A549 (cell line): ENCODE data around the gene C1orf21. TPM values are rescaled to one million over a fixed set of nuclear protein-coding genes. Genes with fewer than 3 reads are reported as not detected.

ENCODE experiments used
- ATAC-seq, 2 experiments: fragments of 200-7000 bp in 1 of 2; fragments of >200 bp in 1 of 2; cut with Nextera tagmentation in 1 of 2; cut with Tn5 transposase in 1 of 2; 3 replicates each; pipeline versions ENCODE4 v1.8.0 to v1.9.1; 2018 to 2020; ENCODE audit warnings: mild to moderate bottlenecking in 1 of 2, moderate library complexity in 1 of 2
- CTCF ChIA-PET: fragments of 300-600 bp; sonication (Branson Sonifier 250); formaldehyde crosslinking; extraction: SDS; loops from one replicate; lab custom pipeline; 2021; ENCODE audit warnings: antibody characterized with exemption, inconsistent platforms; lab: Yijun Ruan, JAX
- POLR2A ChIA-PET: fragments of 350-600 bp; formaldehyde crosslinking; extraction: SDS; loops from one replicate; lab custom pipeline; 2021; ENCODE audit warnings: antibody characterized with exemption, inconsistent platforms; lab: Yijun Ruan, JAX
- DNase-seq, 2 experiments: peaks; one replicate each; pipeline versions ENCODE4 v3.0.0 to v3.0.0-alpha.2; 2011 to 2016; ENCODE audit warnings: low read depth in 1 of 2, low spot score in 1 of 2
- FAIRE-seq: peaks from 2 replicates; lab custom pipeline; 2011; peaks lifted over from hg19 to GRCh38; lab: Jason Lieb, UNC
- H3K27ac ChIP-seq, 2 experiments: fragments of >200 bp; sonication (Bioruptor Twin); formaldehyde crosslinking; 3 replicates each; pipeline ENCODE4 v1.5.1; 2016 to 2017
- H3K4me1 ChIP-seq: fragments of >200 bp; sonication (Bioruptor Twin); formaldehyde crosslinking; 3 replicates; pipeline ENCODE4 v1.6.1; 2016
- H3K4me2 ChIP-seq: fragments of >200 bp; sonication (Bioruptor Twin); formaldehyde crosslinking; 3 replicates; pipeline ENCODE4 v1.6.1; 2016
- H3K4me3 ChIP-seq: fragments of >200 bp; sonication (Bioruptor Twin); formaldehyde crosslinking; 3 replicates; pipeline ENCODE4 v1.5.1; 2016
- H3K9me3 ChIP-seq: fragments of >200 bp; sonication (Bioruptor Twin); formaldehyde crosslinking; 3 replicates; pipeline ENCODE4 v1.6.1; 2016
- CBX2 ChIP-seq: fragments of 200-600 bp; sonication (generic); IDR thresholded peaks from 2 replicates; pipeline ENCODE4 v1.6.1; 2016; ENCODE audit warnings: low read depth, mild to moderate bottlenecking, borderline replicate concordance
- CBX8 ChIP-seq: fragments of 200-600 bp; sonication (generic); IDR thresholded peaks from 2 replicates; pipeline ENCODE4 v1.6.1; 2016
- CEBPB ChIP-seq, 2 experiments: fragments of >200 bp in 1 of 2; sonication (Bioruptor Twin) in 1 of 2; formaldehyde crosslinking in 1 of 2; IDR thresholded peaks; 2 replicates each; pipeline ENCODE4 v1.6.1; 2012 to 2016
- EHMT2 ChIP-seq: fragments of 200-600 bp; sonication (generic); IDR thresholded peaks from 2 replicates; pipeline ENCODE4 v1.6.1; 2016; ENCODE audit warnings: antibody characterized with exemption, low read depth, mild to moderate bottlenecking, moderate library complexity
- EP300 ChIP-seq, 2 experiments: fragments of >200 bp; sonication (Bioruptor Twin); formaldehyde crosslinking; IDR thresholded peaks; 2 replicates in 1 of 2; 3 replicates in 1 of 2; pipeline ENCODE4 v1.6.1; 2016 to 2017
- FOSB ChIP-seq: fragments of 250-450 bp; sonication (Bioruptor Pico); IDR thresholded peaks from 2 replicates; pipeline ENCODE4 v1.5.0; 2020; ENCODE audit warnings: mild to moderate bottlenecking, moderate library complexity
- FOSL2 ChIP-seq, 2 experiments: fragments of 450-650 bp in 1 of 2; fragments of >200 bp in 1 of 2; sonication (Bioruptor Twin) in 1 of 2; formaldehyde crosslinking; IDR thresholded peaks; 2 replicates each; pipeline versions ENCODE4 v1.5.0 to v1.6.1; 2016 to 2020; ENCODE audit warnings: mild to moderate bottlenecking in 1 of 2, moderate library complexity in 1 of 2
- GATA3 ChIP-seq: IDR thresholded peaks from 2 replicates; pipeline ENCODE4 v1.6.1; 2012; ENCODE audit warnings: borderline replicate concordance
- HDAC2 ChIP-seq: fragments of 200-600 bp; sonication (generic); IDR thresholded peaks from 2 replicates; pipeline ENCODE4 v1.6.1; 2016
- HEYL ChIP-seq: fragments of 250-450 bp; sonication (Bioruptor Pico); IDR thresholded peaks from 2 replicates; pipeline ENCODE4 v1.8.0; 2021; ENCODE audit warnings: mild to moderate bottlenecking, moderate library complexity
- HOXB5 ChIP-seq: fragments of 250-450 bp; sonication (Bioruptor Pico); IDR thresholded peaks from 2 replicates; pipeline ENCODE4 v1.5.0; 2020; ENCODE audit warnings: mild to moderate bottlenecking, moderate library complexity
- JUN ChIP-seq, 2 experiments: fragments of >200 bp; sonication (Bioruptor Twin); formaldehyde crosslinking; IDR thresholded peaks; 2 replicates in 1 of 2; 3 replicates in 1 of 2; pipeline ENCODE4 v1.6.1; 2016 to 2017
- MYC ChIP-seq: IDR thresholded peaks from 2 replicates; pipeline ENCODE4 v1.6.1; 2012; ENCODE audit warnings: mild to moderate bottlenecking, inconsistent platforms, low read length, improper control_type of control experiment, borderline replicate concordance
- NPAS2 ChIP-seq: fragments of 250-450 bp; sonication (Bioruptor Pico); IDR thresholded peaks from 2 replicates; pipeline ENCODE4 v1.8.0; 2022; ENCODE audit warnings: mild to moderate bottlenecking, moderate library complexity, borderline replicate concordance
- PHF8 ChIP-seq: fragments of 200-600 bp; sonication (generic); IDR thresholded peaks from 2 replicates; pipeline ENCODE4 v1.6.1; 2016; ENCODE audit warnings: low read depth, mild to moderate bottlenecking, antibody characterized with exemption, moderate library complexity, borderline replicate concordance
- POLR2A ChIP-seq: IDR thresholded peaks from 2 replicates; pipeline ENCODE4 v1.6.1; 2012; ENCODE audit warnings: mild to moderate bottlenecking, low read length
- RARB ChIP-seq: fragments of 250-450 bp; sonication (Bioruptor Pico); IDR thresholded peaks from 2 replicates; pipeline ENCODE4 v1.8.0; 2021; ENCODE audit warnings: mild to moderate bottlenecking, moderate library complexity
- RCOR1 ChIP-seq: fragments of 150-350 bp; IDR thresholded peaks from 2 replicates; pipeline ENCODE4 v1.6.1; 2014; ENCODE audit warnings: antibody characterized with exemption, low read length, low read depth
- RFX5 ChIP-seq: fragments of 450-650 bp; IDR thresholded peaks from 2 replicates; pipeline ENCODE4 v1.7.1; 2014; ENCODE audit warnings: antibody characterized with exemption, mild to moderate bottlenecking, moderate library complexity
- SMC3 ChIP-seq: fragments of >200 bp; sonication (Bioruptor Twin); formaldehyde crosslinking; IDR thresholded peaks from 3 replicates; pipeline ENCODE4 v1.6.1; 2018; ENCODE audit warnings: inconsistent platforms
- SREBF2 ChIP-seq: fragments of 450-650 bp; IDR thresholded peaks from 2 replicates; pipeline ENCODE4 v1.6.1; 2014; ENCODE audit warnings: mild to moderate bottlenecking, moderate library complexity
- TP53 ChIP-seq: fragments of 250-450 bp; sonication (Bioruptor Pico); IDR thresholded peaks from 2 replicates; pipeline ENCODE4 v1.5.0; 2021; ENCODE audit warnings: mild to moderate bottlenecking, moderate library complexity
- ZFP36 ChIP-seq: fragments of 450-650 bp; IDR thresholded peaks from 2 replicates; pipeline ENCODE4 v1.6.1; 2014; ENCODE audit warnings: borderline replicate concordance; ENCODE audit not compliant: partially characterized antibody
- ZSCAN20 ChIP-seq: fragments of 250-450 bp; sonication (Bioruptor Pico); IDR thresholded peaks from 2 replicates; pipeline ENCODE4 v1.8.0; 2022; ENCODE audit warnings: mild to moderate bottlenecking, moderate library complexity
- WGBS: methylation state at CpG from one replicate; pipeline ENCODE4 v1.1.6; 2017; ENCODE audit errors: missing lambda C conversion rate; 5-methylcytosine and 5-hydroxymethylcytosine counted together
- polyA plus RNA-seq, 4 experiments: library from polyadenylated mRNA; depleted of rRNA in 3 of 4; stranded (reverse); fragments of >200 nt; fragmentation: RNase III in 1 of 4; extraction: RNeasy Plus Mini Kit Qiagen cat#74134 plus additional on column Dnase treatment in 1 of 4; gene quantifications; 2 replicates in 3 of 4; 3 replicates in 1 of 4; pipeline ENCODE4 v1.2.3, GENCODE V29; 2011 to 2017
- TF ChIP-seq, protein P1 (sequence below): fragments of >200 bp; sonication (Bioruptor Twin); formaldehyde crosslinking; IDR thresholded peaks from 3 replicates; pipeline ENCODE4 v1.6.1; 2016
- TF ChIP-seq, protein P2 (sequence below): IDR thresholded peaks from 2 replicates; pipeline ENCODE4 v1.6.1; 2012
- TF ChIP-seq, protein P3 (sequence below): IDR thresholded peaks from 2 replicates; pipeline ENCODE4 v1.6.1; 2012; ENCODE audit warnings: low read depth, borderline replicate concordance
- TF ChIP-seq, protein P4 (sequence below): fragments of >200 bp; sonication (Bioruptor Twin); formaldehyde crosslinking; IDR thresholded peaks from 3 replicates; pipeline ENCODE4 v1.5.1; 2016

C1orf21 gene
- polyA plus RNA-seq, 2 of the 4 experiments (the other 2 are of a cell fraction) = 11.4 to 11.6 TPM

DNA sequence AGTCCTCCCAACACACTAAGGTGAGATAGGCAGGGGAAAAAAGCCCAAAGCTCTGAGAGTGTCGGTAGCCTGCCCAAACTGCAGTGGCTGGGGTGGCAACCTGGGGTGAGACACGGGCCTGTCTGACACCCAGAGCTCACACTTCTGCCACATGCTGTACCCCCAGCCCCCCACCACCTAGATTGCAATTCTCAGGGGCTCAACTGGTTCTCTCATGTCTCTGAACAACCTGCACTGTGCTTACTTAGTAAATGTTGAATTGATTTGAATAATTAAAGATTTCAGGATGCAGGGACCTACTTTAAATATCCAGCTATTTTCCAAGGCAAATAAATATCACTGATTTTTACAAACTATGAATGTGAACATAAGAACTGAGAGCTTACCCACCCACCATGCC, 252.4 kb downstream of the C1orf21 start:
- ATAC-seq (no peak), FAIRE-seq (no peak), DNase-seq (no peak)
- Histone ChIP-seq H3K9me3 (no peaks in the 10 kb centered on the region; the same call in 2 of the 3 replicates), H3K4me1 (peaks cover under 1% of the 10 kb centered on the region; the same call in 1 of the 3 replicates), H3K27ac (no peak overlapping the region), H3K4me2 (no peak overlapping the region), H3K4me3 (no peak overlapping the region)
- no peak for TF ChIP-seq FOSB
- TF ChIP-seq, protein P1, sequence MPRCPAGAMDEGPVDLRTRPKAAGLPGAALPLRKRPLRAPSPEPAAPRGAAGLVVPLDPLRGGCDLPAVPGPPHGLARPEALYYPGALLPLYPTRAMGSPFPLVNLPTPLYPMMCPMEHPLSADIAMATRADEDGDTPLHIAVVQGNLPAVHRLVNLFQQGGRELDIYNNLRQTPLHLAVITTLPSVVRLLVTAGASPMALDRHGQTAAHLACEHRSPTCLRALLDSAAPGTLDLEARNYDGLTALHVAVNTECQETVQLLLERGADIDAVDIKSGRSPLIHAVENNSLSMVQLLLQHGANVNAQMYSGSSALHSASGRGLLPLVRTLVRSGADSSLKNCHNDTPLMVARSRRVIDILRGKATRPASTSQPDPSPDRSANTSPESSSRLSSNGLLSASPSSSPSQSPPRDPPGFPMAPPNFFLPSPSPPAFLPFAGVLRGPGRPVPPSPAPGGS = no peak
- no peak for TF ChIP-seq HOXB5
- no peak for TF ChIP-seq TP53 (CRISPR knock-in tag)
- TF ChIP-seq, protein P2, sequence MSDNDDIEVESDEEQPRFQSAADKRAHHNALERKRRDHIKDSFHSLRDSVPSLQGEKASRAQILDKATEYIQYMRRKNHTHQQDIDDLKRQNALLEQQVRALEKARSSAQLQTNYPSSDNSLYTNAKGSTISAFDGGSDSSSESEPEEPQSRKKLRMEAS = no peak
- TF ChIP-seq PHF8 = no peak
- TF ChIP-seq, protein P3, sequence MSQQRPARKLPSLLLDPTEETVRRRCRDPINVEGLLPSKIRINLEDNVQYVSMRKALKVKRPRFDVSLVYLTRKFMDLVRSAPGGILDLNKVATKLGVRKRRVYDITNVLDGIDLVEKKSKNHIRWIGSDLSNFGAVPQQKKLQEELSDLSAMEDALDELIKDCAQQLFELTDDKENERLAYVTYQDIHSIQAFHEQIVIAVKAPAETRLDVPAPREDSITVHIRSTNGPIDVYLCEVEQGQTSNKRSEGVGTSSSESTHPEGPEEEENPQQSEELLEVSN = no peak
- ChIA-PET CTCF (interaction anchor here (1.0 kb wide), 1 partner anchor 25 kb away, joined by 5 read pairs; no protein-coding TSS in a partner anchor), POLR2A (no interaction called here)
- WGBS = 49% methylated on average over 2 of the region's 2 CpGs

DNA sequence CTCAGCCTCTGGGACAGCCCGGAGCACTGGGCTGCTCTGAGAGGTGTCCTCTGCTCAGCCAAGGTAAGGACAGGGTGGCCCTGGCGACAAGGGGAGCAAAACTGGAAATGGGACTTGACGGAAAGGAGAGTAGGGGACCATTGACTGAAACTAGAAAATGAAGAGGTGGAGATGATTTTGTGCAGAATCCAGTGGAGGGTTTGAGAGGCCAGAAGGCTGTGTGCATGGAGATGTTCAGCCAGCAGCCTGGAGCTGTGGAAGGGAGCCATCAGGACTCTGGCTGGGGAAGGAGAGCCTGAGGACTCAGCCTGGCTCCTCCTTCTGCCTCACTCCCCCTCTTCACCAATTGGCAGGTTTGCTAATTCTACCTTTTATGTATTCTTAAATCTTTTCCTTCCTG, 253.7 kb downstream of the C1orf21 start:
- ChIA-PET CTCF (no interaction called here), POLR2A (no interaction called here)
- H3K27ac ChIP-seq = no peak overlapping the region
- DNase-seq (no peak), ATAC-seq (peak in 1 of 2 experiments; percentile 35; a peak in 2 of 6 replicates), FAIRE-seq (no peak)
- H3K4me2 ChIP-seq = no peak overlapping the region
- WGBS = 66% methylated on average over 3 of the region's 3 CpGs
- no peaks in the 10 kb centered on the region for H3K4me1 ChIP-seq
- TF ChIP-seq CEBPB (IDR thresholded peaks at IDR 0.05) (no peak), POLR2A (no peak), CBX8 (no peak), FOSL2 (IDR thresholded peaks at IDR 0.05) (no peak), FOSL2 (CRISPR knock-in tag; IDR thresholded peaks at IDR 0.05) (no peak), HEYL (CRISPR knock-in tag) (no peak), GATA3 (no peak), SMC3 (no peak), TP53 (CRISPR knock-in tag) (no peak), HDAC2 (no peak), EHMT2 (no peak), ZSCAN20 (CRISPR knock-in tag) (no peak)
- TF ChIP-seq, protein P4, sequence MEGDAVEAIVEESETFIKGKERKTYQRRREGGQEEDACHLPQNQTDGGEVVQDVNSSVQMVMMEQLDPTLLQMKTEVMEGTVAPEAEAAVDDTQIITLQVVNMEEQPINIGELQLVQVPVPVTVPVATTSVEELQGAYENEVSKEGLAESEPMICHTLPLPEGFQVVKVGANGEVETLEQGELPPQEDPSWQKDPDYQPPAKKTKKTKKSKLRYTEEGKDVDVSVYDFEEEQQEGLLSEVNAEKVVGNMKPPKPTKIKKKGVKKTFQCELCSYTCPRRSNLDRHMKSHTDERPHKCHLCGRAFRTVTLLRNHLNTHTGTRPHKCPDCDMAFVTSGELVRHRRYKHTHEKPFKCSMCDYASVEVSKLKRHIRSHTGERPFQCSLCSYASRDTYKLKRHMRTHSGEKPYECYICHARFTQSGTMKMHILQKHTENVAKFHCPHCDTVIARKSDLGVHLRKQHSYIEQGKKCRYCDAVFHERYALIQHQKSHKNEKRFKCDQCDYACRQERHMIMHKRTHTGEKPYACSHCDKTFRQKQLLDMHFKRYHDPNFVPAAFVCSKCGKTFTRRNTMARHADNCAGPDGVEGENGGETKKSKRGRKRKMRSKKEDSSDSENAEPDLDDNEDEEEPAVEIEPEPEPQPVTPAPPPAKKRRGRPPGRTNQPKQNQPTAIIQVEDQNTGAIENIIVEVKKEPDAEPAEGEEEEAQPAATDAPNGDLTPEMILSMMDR = no peak
- TF ChIP-seq, all 56 proteins: peak for 0
- no peaks in the 10 kb centered on the region; the same call in 2 of the 3 replicates for H3K9me3 ChIP-seq
- H3K4me3 ChIP-seq = no peak overlapping the region

DNA sequence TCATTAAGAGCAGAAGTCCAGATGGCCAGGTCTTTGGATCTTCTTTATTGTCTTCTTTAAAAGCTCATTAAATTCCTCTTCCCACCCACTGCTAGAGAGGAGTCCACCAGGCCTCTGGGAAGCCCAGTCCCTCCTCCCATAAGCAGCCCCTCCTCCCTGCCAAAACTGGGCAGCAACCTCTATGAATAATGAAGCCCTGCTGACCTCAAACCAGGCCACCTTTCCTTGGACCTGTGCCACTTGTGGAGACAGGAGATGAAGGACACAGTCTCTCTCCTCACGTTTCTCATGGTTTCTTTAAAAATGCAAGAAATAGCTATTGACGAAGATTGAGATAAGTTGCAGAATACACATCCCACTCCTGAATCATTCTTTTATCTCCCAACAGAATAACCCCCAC, 255.1 kb downstream of the C1orf21 start:
- no peak overlapping the region for H3K4me3 ChIP-seq
- CTCF ChIA-PET = interaction anchor here (0.7 to 3.1 kb wide), 8 partner anchors 8 to 419 kb away, joined by 3 to 11 read pairs (median 3); no protein-coding TSS in a partner anchor
- no peaks in the 10 kb centered on the region; the same call in 2 of the 3 replicates for H3K9me3 ChIP-seq
- POLR2A ChIA-PET = no interaction called here
- no peak for DNase-seq
- TF ChIP-seq JUN (IDR thresholded peaks at IDR 0.05) (no peak), NPAS2 (CRISPR knock-in tag) (no peak), RFX5 (no peak), HEYL (CRISPR knock-in tag) (no peak), FOSB (no peak), RARB (CRISPR knock-in tag) (no peak), CBX2 (no peak), FOSL2 (IDR thresholded peaks at IDR 0.05) (no peak), FOSL2 (CRISPR knock-in tag; IDR thresholded peaks at IDR 0.05) (no peak), HOXB5 (no peak), RCOR1 (no peak), EP300 (IDR thresholded peaks at IDR 0.05) (no peak), ZFP36 (no peak), MYC (no peak), SREBF2 (no peak), ZSCAN20 (CRISPR knock-in tag) (no peak)
- FAIRE-seq = no peak
- H3K4me1 ChIP-seq = no peaks in the 10 kb centered on the region
- no peak overlapping the region for H3K4me2 ChIP-seq
- H3K27ac ChIP-seq = no peak overlapping the region
- 62% methylated on average over 2 of the region's 2 CpGs for WGBS
- no peak for ATAC-seq
